ENCODE data around the gene PLEKHA1. TPM values are rescaled to one million over a fixed set of nuclear protein-coding genes. Genes with fewer than 3 reads are reported as not detected.

The PLEKHA1 gene
- polyA plus RNA-seq, 1 of the 3 experiments (the other 2 are of a cell fraction), result 8.4 TPM

- Histone ChIP-seq H3K4me3 (ENCODE audit: low read depth in 2 of 2, low read length in 1 of 2) (no peak overlapping the region), H3F3A (replicated peaks; ENCODE audit: insufficient read depth) (no peaks in the 10 kb centered on the region), H3K9ac (no peak overlapping the region), H3K4me1 (ENCODE audit: control insufficient read depth in 1 of 2, insufficient read depth in 2 of 2, low read depth in 1 of 2, low read length in 1 of 2) (no peaks in the 10 kb centered on the region), H4K20me1 (ENCODE audit: insufficient read depth) (no peaks in the 10 kb centered on the region), H3K27me3 (ENCODE audit: insufficient read depth) (no peaks in the 10 kb centered on the region), H2AFZ (ENCODE audit: low read depth) (no peak overlapping the region), H3K9me3 (no peaks in the 10 kb centered on the region), H3K36me3 (replicated peaks in 1 of 2; ENCODE audit: control insufficient read depth in 1 of 2, insufficient read depth in 2 of 2, low read length in 1 of 2) (no peaks in the 10 kb centered on the region), H3K4me2 (no peak overlapping the region), H3K9me2 (no peaks in the 10 kb centered on the region), H3K79me2 (ENCODE audit: insufficient read depth) (no peaks in the 10 kb centered on the region), H3K27ac (ENCODE audit: low read depth in 2 of 2, low read length in 1 of 2) (no peak overlapping the region)
- CTCF ChIA-PET, result no interaction called here
- POLR2A ChIA-PET, result no interaction called here
- 86% methylated on average over 15 of the region's 15 CpGs for WGBS (ENCODE audit: low lambda C conversion rate)
- DNase-seq, result no peak
- no peak for TF ChIP-seq EP300 (IDR thresholded peaks at IDR 0.05; ENCODE audit: borderline replicate concordance in 1 of 2, low read depth in 1 of 2, low read length in 1 of 2)
- no peak for TF ChIP-seq RAD21 (IDR thresholded peaks at IDR 0.05; ENCODE audit: low read length)
- no peak for TF ChIP-seq GABPA (IDR thresholded peaks at IDR 0.05; ENCODE audit: low read depth)
- no peak for TF ChIP-seq GATA2 (CRISPR knock-in tag; IDR thresholded peaks at IDR 0.05)
- TF ChIP-seq, protein P1, sequence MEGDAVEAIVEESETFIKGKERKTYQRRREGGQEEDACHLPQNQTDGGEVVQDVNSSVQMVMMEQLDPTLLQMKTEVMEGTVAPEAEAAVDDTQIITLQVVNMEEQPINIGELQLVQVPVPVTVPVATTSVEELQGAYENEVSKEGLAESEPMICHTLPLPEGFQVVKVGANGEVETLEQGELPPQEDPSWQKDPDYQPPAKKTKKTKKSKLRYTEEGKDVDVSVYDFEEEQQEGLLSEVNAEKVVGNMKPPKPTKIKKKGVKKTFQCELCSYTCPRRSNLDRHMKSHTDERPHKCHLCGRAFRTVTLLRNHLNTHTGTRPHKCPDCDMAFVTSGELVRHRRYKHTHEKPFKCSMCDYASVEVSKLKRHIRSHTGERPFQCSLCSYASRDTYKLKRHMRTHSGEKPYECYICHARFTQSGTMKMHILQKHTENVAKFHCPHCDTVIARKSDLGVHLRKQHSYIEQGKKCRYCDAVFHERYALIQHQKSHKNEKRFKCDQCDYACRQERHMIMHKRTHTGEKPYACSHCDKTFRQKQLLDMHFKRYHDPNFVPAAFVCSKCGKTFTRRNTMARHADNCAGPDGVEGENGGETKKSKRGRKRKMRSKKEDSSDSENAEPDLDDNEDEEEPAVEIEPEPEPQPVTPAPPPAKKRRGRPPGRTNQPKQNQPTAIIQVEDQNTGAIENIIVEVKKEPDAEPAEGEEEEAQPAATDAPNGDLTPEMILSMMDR (IDR thresholded peaks at IDR 0.05), result no peak
- TF ChIP-seq FOSL2 (IDR thresholded peaks at IDR 0.05; ENCODE audit: borderline replicate concordance, low read depth), result no peak
- no peak for TF ChIP-seq EZH2phosphoT487 (IDR thresholded peaks at IDR 0.05; ENCODE audit: borderline replicate concordance, low read depth)
- no peak for TF ChIP-seq PBX3 (IDR thresholded peaks at IDR 0.05)
- TF ChIP-seq, protein P2, sequence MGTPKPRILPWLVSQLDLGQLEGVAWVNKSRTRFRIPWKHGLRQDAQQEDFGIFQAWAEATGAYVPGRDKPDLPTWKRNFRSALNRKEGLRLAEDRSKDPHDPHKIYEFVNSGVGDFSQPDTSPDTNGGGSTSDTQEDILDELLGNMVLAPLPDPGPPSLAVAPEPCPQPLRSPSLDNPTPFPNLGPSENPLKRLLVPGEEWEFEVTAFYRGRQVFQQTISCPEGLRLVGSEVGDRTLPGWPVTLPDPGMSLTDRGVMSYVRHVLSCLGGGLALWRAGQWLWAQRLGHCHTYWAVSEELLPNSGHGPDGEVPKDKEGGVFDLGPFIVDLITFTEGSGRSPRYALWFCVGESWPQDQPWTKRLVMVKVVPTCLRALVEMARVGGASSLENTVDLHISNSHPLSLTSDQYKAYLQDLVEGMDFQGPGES (IDR thresholded peaks at IDR 0.05; ENCODE audit: low read depth, low read length), result no peak
- TF ChIP-seq CHD2 (IDR thresholded peaks at IDR 0.05; ENCODE audit: low read length, partially characterized antibody), result no peak
- no peak for TF ChIP-seq SIN3A (IDR thresholded peaks at IDR 0.05; ENCODE audit: borderline replicate concordance, low read depth, low read length)
- TF ChIP-seq, protein P3, sequence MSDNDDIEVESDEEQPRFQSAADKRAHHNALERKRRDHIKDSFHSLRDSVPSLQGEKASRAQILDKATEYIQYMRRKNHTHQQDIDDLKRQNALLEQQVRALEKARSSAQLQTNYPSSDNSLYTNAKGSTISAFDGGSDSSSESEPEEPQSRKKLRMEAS (IDR thresholded peaks at IDR 0.05; ENCODE audit: low read depth), result no peak
- TF ChIP-seq JUND (IDR thresholded peaks at IDR 0.05), result no peak
Measured at GRCh38 chr10:122338609-122339441, 35.7 kb upstream of the PLEKHA1 start.
